ENCODE measurements around the gene ARL15. TPM values are rescaled to one million over a fixed set of nuclear protein-coding genes. Genes with fewer than 3 reads are reported as not detected.

Gene ARL15
- total RNA-seq, 1 donor from 2014 or later, result 74.4 TPM

- no peaks in the 10 kb centered on the region for H3K27me3 ChIP-seq
- no peaks in the 10 kb centered on the region for H3K9me3 ChIP-seq
- H3K36me3 ChIP-seq, result no peaks in the 10 kb centered on the region
- intact Hi-C loops (cut with DNase I), result no loop called here
- H3K27ac ChIP-seq, result no peak overlapping the region
- H3K4me1 ChIP-seq, result peaks cover 8% of the 10 kb centered on the region
- no peak for DNase-seq (ENCODE audit: extremely low spot score in 2 of 2)
- H3K4me3 ChIP-seq, result no peak overlapping the region
- TF ChIP-seq POLR2AphosphoS5 (IDR thresholded peaks at IDR 0.05; ENCODE audit: insufficient read depth in 1 of 2, low read depth in 1 of 2), result no peak
- TF ChIP-seq POLR2A (IDR thresholded peaks at IDR 0.05), result no peak
- no peak for TF ChIP-seq CTCF (IDR thresholded peaks at IDR 0.05)
These were observed 387.6 kb downstream of the ARL15 start for GRCh38 chr5:53922508-53923498.

- Histone ChIP-seq H3K9me3 (no peaks in the 10 kb centered on the region), H3K4me3 (no peak overlapping the region), H3K27me3 (no peaks in the 10 kb centered on the region), H3K36me3 (no peaks in the 10 kb centered on the region), H3K27ac (no peak overlapping the region), H3K4me1 (no peaks in the 10 kb centered on the region)
- intact Hi-C loops (cut with DNase I), result no loop called here
- no peak for DNase-seq (ENCODE audit: extremely low spot score in 2 of 2)
- TF ChIP-seq CTCF (IDR thresholded peaks at IDR 0.05) (no peak), POLR2A (IDR thresholded peaks at IDR 0.05) (no peak), POLR2AphosphoS5 (IDR thresholded peaks at IDR 0.05; ENCODE audit: insufficient read depth in 1 of 2, low read depth in 1 of 2) (no peak)
These were observed 392.5 kb downstream of the ARL15 start for GRCh38 chr5:53917826-53918225.

GRCh38 chr5:53917095-53917494 lies 393.3 kb downstream of the ARL15 start:
- intact Hi-C loops (cut with DNase I), result no loop called here

GRCh38 chr5:53915120-53915519 lies 395.3 kb downstream of the ARL15 start:
- H3K27me3 ChIP-seq, result no peaks in the 10 kb centered on the region
- H3K4me3 ChIP-seq, result no peak overlapping the region
- no peaks in the 10 kb centered on the region for H3K36me3 ChIP-seq
- no peak overlapping the region for H3K27ac ChIP-seq
- DNase-seq (ENCODE audit: extremely low spot score in 2 of 2), result no peak
- intact Hi-C loops (cut with DNase I), result no loop called here
- H3K9me3 ChIP-seq, result no peaks in the 10 kb centered on the region
- no peaks in the 10 kb centered on the region for H3K4me1 ChIP-seq
- TF ChIP-seq CTCF (IDR thresholded peaks at IDR 0.05), result no peak
- TF ChIP-seq POLR2AphosphoS5 (IDR thresholded peaks at IDR 0.05; ENCODE audit: insufficient read depth in 1 of 2, low read depth in 1 of 2), result no peak

More at GRCh38 chr5:53917095-53917494, 393.3 kb downstream of the ARL15 start:
- DNase-seq (ENCODE audit: extremely low spot score in 2 of 2), result no peak
- H3K36me3 ChIP-seq, result no peaks in the 10 kb centered on the region
- no peaks in the 10 kb centered on the region for H3K27me3 ChIP-seq
- no peaks in the 10 kb centered on the region for H3K4me1 ChIP-seq
- no peak for TF ChIP-seq CTCF (IDR thresholded peaks at IDR 0.05)
- no peak for TF ChIP-seq POLR2A (IDR thresholded peaks at IDR 0.05)
- no peaks in the 10 kb centered on the region for H3K9me3 ChIP-seq
- H3K4me3 ChIP-seq, result no peak overlapping the region
- no peak overlapping the region for H3K27ac ChIP-seq

- Histone ChIP-seq H3K9me3 (no peaks in the 10 kb centered on the region), H3K4me3 (no peak overlapping the region), H3K27me3 (no peaks in the 10 kb centered on the region), H3K36me3 (no peaks in the 10 kb centered on the region), H3K27ac (no peak overlapping the region), H3K4me1 (no peaks in the 10 kb centered on the region)
- DNase-seq (ENCODE audit: extremely low spot score in 2 of 2), result no peak
- intact Hi-C loops (cut with DNase I), result no loop called here
- TF ChIP-seq POLR2A (IDR thresholded peaks at IDR 0.05) (no peak), POLR2AphosphoS5 (IDR thresholded peaks at IDR 0.05; ENCODE audit: insufficient read depth in 1 of 2, low read depth in 1 of 2) (no peak), CTCF (IDR thresholded peaks at IDR 0.05) (no peak)
These were observed 396.4 kb downstream of the ARL15 start for GRCh38 chr5:53913941-53914340.

All from vagina (tissue), 2 donors.